Spleen (tissue), 7 donors: ENCODE results near the gene RASA3.

Experiments used
- CTCF ChIP-seq, 11 experiments: fragments of 200-600 bp in 7 of 11; fragments of 450-650 bp in 4 of 11; sonication (generic) in 4 of 11; IDR thresholded peaks in 8 of 11; conservative IDR thresholded peaks in 3 of 11; 1 replicate in 7 of 11; 2 replicates in 4 of 11; pipeline versions ENCODE4 v1.4.0 to v1.8.0; 2016 to 2021; ENCODE audit warnings: antibody characterized with exemption in 11 of 11, inconsistent platforms in 4 of 11, mild to moderate bottlenecking in 1 of 11
- POLR2A ChIP-seq, 3 donors: fragments of 450-650 bp; IDR thresholded peaks; one replicate each; pipeline ENCODE4 v1.5.1; 2017; ENCODE audit warnings: antibody characterized with exemption in 3 of 3, mild to moderate bottlenecking in 1 of 3
- POLR2AphosphoS5 ChIP-seq, 3 donors: sonication (generic); formaldehyde crosslinking; IDR thresholded peaks; one replicate each; pipeline ENCODE4 v1.5.1; 2017; ENCODE audit warnings: antibody characterized with exemption in 3 of 3
- donor health status: DM: no; HTN: no; CAD: no; lungs with moderate emphysema.
- donor health status: DM: no; HTN: no; CAD: no.
- donor health status: DM: no; HTN: no; CAD: no.

- TF ChIP-seq CTCF (IDR thresholded peaks at IDR 0.05 in 8 of 11, conservative IDR thresholded peaks at IDR 0.05 in 3 of 11) (no peak), POLR2A (IDR thresholded peaks at IDR 0.05) (no peak), POLR2AphosphoS5 (IDR thresholded peaks at IDR 0.05) (peak; percentile 40 to 68 (median 54))
These were observed 26.8 kb downstream of the RASA3 start for GRCh38 chr13:114105521-114106225.
